GM10266 (cell line): ENCODE results near the gene DPP7.

Experiments
- DNase-seq: peaks from one replicate; pipeline ENCODE4 v3.0.0; 2012; ENCODE audit errors: extremely low spot score
- TF ChIP-seq, protein P1 (sequence below): IDR thresholded peaks from 2 replicates; pipeline ENCODE4 v1.5.1; 2012; ENCODE audit warnings: mild to moderate bottlenecking, low read depth; ENCODE audit not compliant: control insufficient read depth, insufficient read depth; ENCODE audit errors: missing control alignments

DPP7 gene

GRCh38 chr9:137147091-137147792 lies 32.7 kb upstream of the DPP7 start:
- TF ChIP-seq, protein P1, sequence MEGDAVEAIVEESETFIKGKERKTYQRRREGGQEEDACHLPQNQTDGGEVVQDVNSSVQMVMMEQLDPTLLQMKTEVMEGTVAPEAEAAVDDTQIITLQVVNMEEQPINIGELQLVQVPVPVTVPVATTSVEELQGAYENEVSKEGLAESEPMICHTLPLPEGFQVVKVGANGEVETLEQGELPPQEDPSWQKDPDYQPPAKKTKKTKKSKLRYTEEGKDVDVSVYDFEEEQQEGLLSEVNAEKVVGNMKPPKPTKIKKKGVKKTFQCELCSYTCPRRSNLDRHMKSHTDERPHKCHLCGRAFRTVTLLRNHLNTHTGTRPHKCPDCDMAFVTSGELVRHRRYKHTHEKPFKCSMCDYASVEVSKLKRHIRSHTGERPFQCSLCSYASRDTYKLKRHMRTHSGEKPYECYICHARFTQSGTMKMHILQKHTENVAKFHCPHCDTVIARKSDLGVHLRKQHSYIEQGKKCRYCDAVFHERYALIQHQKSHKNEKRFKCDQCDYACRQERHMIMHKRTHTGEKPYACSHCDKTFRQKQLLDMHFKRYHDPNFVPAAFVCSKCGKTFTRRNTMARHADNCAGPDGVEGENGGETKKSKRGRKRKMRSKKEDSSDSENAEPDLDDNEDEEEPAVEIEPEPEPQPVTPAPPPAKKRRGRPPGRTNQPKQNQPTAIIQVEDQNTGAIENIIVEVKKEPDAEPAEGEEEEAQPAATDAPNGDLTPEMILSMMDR, result no peak

DNA sequence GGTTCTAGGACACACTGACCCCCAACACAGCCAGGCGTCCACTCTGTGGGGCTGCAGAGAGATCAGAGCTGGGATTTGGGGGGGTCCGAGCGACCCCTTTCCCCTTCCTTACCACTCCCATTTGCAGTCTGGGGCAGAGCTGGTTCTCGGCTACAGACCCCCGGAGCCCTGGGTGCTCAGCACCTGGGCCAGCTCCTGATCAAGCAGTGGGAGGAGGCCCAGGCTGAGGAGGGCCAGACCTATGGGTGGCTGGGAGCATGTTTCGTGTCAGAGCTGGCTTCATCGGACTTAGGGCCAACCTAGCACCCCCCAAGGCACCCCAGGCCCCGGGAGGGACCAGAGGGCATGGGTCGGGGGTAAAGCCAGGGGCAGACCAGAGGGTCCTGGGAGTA lies 32.0 kb upstream of the DPP7 start:
- no peak for DNase-seq
- TF ChIP-seq, protein P1, result no peak

More at GRCh38 chr9:137147091-137147792, 32.7 kb upstream of the DPP7 start:
- no peak for DNase-seq

DNA sequence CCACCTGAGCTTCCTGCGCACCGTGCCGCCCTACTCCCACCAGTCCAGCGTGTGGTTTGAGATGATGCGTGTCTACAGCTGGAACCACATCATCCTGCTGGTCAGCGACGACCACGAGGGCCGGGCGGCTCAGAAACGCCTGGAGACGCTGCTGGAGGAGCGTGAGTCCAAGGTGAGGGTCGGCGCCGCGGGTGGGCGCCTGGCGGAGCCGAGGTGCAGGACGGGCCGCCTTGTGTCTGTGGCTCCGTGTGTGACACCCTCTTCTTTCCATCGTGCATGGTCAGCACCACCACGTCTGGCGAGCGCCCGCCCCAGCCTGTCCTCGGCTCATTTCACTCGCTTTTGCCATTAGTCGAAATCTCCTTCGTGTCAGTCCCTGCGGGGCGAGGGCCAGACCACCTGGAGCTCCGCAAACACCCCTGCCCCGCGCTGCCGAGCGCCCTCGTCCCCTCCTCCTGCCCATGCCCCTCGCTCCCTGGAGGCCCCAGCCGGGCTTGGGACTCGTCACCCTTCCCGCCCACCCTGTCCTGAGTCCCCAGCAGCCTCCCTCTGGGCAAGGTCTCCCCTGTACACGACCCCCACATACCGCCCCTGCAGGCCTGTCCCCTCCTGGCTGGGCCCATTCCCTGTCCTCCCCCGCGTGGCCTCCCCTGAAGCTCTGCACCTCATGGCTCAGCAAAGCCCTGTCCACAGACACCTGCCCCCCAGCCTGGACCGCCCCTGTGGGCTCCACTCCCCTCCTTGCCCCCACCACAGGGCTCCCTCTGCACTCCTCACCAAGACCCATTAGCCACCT lies 31.4 kb upstream of the DPP7 start:
- DNase-seq, result no peak
- TF ChIP-seq, protein P1, result no peak

DNA sequence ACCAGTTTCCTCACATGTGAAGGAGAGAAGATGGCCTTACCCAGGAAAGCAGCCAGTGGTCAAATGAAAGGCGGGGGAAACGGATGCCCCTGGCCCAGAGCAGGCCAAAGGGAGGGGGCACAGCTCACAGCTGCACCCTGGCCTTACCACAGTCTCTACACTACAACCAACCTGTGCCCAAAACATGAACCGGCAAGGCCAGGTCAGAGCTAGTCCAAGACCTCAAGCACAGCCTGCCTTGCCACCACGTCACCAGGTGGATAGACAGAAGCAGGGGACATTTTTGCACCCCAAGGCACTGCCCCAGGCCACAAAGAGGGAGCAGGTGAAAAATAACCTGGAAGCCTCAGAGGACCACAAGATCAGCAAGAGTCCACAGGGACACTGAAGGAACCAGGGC lies 28.9 kb upstream of the DPP7 start:
- no peak for DNase-seq
- TF ChIP-seq, protein P1, result no peak

GRCh38 chr9:137141976-137142936 lies 27.7 kb upstream of the DPP7 start:
- DNase-seq, result no peak
- TF ChIP-seq, protein P1, result no peak

DNA sequence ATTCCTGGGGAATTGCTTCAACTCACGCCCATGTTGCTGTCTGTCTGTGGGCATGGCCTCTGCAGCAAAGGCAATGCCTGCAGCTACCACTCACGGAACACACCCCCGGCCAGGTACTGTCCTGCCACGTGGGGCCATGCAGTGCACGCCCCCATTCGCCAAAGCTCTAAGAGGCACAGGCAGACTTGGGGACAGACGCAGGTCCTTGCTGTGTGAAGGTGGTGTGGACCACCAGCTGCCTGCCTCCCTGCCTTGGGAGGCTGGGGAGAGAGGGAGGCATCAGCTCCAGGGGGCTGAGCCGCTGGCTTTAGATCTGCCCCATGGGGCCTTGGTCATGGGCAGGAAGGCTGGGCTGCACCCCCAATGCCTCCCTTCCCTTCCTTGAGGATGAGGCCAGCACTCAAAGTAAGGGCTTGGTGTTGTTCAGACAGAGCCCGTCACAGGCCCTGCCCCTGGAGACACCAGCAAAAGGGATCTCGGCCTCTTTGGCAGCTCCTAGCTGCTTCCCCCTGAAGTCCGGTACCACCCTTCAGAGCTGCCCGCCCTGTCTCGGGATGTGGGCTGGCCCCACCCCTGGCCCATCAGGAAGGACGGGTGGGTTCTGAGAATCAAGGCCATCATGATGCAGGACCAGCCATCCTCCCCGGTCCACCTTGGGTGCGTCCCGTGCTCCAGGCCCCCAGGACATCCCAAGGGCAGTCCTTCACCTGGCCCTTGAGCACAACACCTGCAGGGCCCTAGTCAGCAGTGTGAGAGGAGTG lies 26.7 kb upstream of the DPP7 start:
- TF ChIP-seq, protein P1, result no peak
- DNase-seq, result no peak
